Choroid plexus epithelial cell (primary cell): ENCODE data around the gene FAM210B.

ENCODE experiments used
- DNase-seq: peaks from one replicate; pipeline ENCODE4 v3.0.0-alpha.2; 2010; ENCODE audit warnings: low read depth
- H3K4me3 ChIP-seq: 2 replicates; pipeline ENCODE4 v1.5.1; 2011; ENCODE audit warnings: low read depth, mild to moderate bottlenecking, control low read depth, low read length, moderate library complexity
- CTCF ChIP-seq: conservative IDR thresholded peaks from 2 replicates; pipeline ENCODE4 v1.5.1; 2011; ENCODE audit warnings: low read depth, mild to moderate bottlenecking, control low read depth, inconsistent platforms, low read length, moderate library complexity

FAM210B gene

GRCh38 chr20:56358600-56359211 lies at the start of gene FAM210B:
FAM210B (plus strand) TSS chr20:56358974; CDS start chr20:56359006, 32 bp downstream.
- no peak for TF ChIP-seq CTCF
- peak within 1 kb of the TSS; percentile 80 for H3K4me3 ChIP-seq
- DNase-seq, result peak; percentile 92

DNA sequence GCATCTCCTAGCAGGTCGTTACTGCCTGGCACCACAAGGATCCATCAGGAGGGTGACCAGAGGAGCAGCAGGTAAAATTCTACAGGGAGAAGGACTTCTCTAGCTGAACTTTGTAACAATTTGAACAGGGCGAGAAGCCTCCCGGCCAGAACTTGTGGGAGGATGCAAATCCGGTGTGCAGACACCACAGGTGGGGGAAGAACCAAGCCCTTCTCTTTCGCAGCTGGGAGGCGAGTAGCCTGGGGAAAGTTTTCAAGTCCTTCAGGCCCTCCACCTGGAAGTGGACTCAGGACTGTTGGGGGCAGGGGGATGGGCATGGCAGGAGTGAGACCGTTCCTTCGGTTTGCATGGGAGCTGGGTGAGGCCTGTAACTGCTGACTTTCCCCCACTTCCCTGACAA lies 42.7 kb upstream of the FAM210B start:
- no peak for TF ChIP-seq CTCF
- no peak overlapping the region for H3K4me3 ChIP-seq
- no peak for DNase-seq

GRCh38 chr20:56316483-56316882 lies 42.3 kb upstream of the FAM210B start:
- no peak overlapping the region for H3K4me3 ChIP-seq
- TF ChIP-seq CTCF, result no peak
- DNase-seq, result no peak

DNA sequence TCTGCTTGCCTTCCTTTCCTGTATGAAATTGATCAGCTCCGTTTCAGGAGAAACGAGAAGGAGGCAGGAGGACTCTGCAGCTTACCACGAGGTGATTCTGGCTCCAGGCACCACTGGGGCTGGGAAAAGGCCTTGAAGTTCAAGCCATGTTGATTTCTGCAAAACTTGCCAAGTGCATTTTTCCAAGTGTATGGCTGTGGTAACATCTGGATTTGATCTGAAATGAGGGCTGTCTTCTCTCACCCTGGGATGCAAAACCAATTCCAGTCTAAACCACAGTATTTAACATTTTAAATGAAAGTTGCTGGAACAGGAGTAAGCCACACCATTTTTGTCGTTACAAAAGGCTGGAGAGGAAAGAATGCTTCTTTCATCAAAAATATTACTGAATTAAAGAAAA lies 36.1 kb upstream of the FAM210B start:
- TF ChIP-seq CTCF, result no peak
- DNase-seq, result no peak
- H3K4me3 ChIP-seq, result no peak overlapping the region

GRCh38 chr20:56323206-56323605 lies 35.6 kb upstream of the FAM210B start:
- no peak overlapping the region for H3K4me3 ChIP-seq
- TF ChIP-seq CTCF, result no peak
- no peak for DNase-seq

DNA sequence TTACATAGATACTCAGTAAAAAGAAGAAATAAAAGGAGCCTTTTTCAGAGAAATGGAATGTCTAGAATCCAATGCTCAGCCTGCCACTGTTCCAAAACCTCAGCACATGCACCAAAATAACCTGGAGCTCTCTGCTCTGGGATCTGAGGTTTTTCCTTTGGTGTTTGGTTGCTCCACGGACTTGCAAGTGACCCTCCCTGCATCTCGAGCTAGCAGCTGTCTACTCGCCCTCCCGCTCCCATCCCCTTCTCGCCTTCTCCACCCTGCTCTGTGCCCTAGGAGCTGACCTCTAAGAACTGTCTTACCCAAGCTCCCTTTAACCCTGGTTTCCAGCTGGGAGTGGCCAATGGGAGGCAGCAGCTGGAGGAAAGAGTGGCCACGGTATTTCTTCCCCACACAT lies 35.1 kb upstream of the FAM210B start:
- no peak for DNase-seq
- TF ChIP-seq CTCF, result no peak
- H3K4me3 ChIP-seq, result no peak overlapping the region

DNA sequence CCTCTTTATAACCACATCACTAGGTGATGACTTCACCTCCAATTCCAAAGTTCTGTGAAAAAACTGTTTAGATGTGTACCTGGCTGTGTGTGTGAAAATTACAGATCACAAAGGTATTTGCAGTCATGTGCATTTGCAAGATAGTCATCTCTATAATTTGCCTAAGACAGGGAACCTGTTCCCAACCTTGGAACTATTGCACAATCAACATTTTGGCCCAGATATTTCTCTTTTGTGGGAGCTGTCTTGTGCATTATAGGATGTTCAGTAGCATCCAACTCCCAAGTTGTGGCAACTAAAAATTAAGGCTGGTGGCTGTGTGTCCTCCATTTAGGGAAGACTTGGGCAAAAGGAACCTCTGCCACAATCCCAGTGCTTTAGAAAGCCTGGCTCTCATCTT lies 34.0 kb upstream of the FAM210B start:
- no peak overlapping the region for H3K4me3 ChIP-seq
- no peak for DNase-seq
- TF ChIP-seq CTCF, result no peak
